Measurements from ENCODE around the gene RAB3D. TPM values are rescaled to one million over a fixed set of nuclear protein-coding genes. Genes with fewer than 3 reads are reported as not detected.

The RAB3D gene
- total and polyA plus RNA-seq, 10 of the 15 experiments (the other 5 are each of a cell fraction or from before 2014, with no cell fraction given), result 1.1 to 15.7 (median 6.2) TPM

- Histone ChIP-seq H3K4me2 (ENCODE audit: control insufficient read depth, insufficient read depth) (no peak overlapping the region), H3K9ac (ENCODE audit: control insufficient read depth, insufficient read depth, low read length) (no peak overlapping the region), H3K4me3 (no peak overlapping the region), H3K9me3 (replicated peaks; ENCODE audit: control insufficient read depth, insufficient read depth, low read length) (no peaks in the 10 kb centered on the region), H3K36me3 (ENCODE audit: control insufficient read depth in 2 of 2, insufficient read depth in 2 of 2, low read length in 1 of 2) (no peaks in the 10 kb centered on the region), H3K79me2 (ENCODE audit: control insufficient read depth, insufficient read depth, low read length) (no peaks in the 10 kb centered on the region), H4K20me1 (ENCODE audit: control insufficient read depth, insufficient read depth) (no peaks in the 10 kb centered on the region), H2AFZ (ENCODE audit: control insufficient read depth, low read depth, low read length) (no peak overlapping the region), H3K4me1 (ENCODE audit: control insufficient read depth, insufficient read depth, low read length) (no peaks in the 10 kb centered on the region), H3K27ac (ENCODE audit: control insufficient read depth, insufficient read depth) (no peak overlapping the region), H3K27me3 (replicated peaks in 1 of 2; ENCODE audit: control insufficient read depth in 2 of 2, insufficient read depth in 2 of 2, low read length in 1 of 2) (no peaks in the 10 kb centered on the region)
- RAD21 ChIA-PET (ENCODE audit: unreplicated experiment), result no interaction called here
- CTCF ChIA-PET, result interaction anchor here (0.6 to 4.1 kb wide), 4 partner anchors 10 to 433 kb away, joined by 3 to 29 read pairs (median 4); partner anchors contain the start of gene EPOR
- DNase-seq (ENCODE audit: low read depth, low spot score) (no peak), ATAC-seq (no peak), FAIRE-seq (no peak)
- SMC1A ChIA-PET (ENCODE audit: uncharacterized antibody, unreplicated experiment), result interaction anchor here (0.6 kb wide), 1 partner anchor 148 kb away, joined by 3 read pairs; no protein-coding TSS in a partner anchor
- intact Hi-C loops (cut with micrococcal nuclease; ENCODE audit: unreplicated experiment) (no loop called here), in situ Hi-C loops (cut with MboI) (no loop called here)
- WGBS (ENCODE audit: insufficient coverage, insufficient replicate concordance, low lambda C conversion rate, missing lambda C conversion rate), result 53% methylated on average over 2 of the region's 2 CpGs
- POLR2A ChIA-PET, result no interaction called here
- no TSS peak for BruUV-seq (replicated peaks)
- TF ChIP-seq, protein P1, sequence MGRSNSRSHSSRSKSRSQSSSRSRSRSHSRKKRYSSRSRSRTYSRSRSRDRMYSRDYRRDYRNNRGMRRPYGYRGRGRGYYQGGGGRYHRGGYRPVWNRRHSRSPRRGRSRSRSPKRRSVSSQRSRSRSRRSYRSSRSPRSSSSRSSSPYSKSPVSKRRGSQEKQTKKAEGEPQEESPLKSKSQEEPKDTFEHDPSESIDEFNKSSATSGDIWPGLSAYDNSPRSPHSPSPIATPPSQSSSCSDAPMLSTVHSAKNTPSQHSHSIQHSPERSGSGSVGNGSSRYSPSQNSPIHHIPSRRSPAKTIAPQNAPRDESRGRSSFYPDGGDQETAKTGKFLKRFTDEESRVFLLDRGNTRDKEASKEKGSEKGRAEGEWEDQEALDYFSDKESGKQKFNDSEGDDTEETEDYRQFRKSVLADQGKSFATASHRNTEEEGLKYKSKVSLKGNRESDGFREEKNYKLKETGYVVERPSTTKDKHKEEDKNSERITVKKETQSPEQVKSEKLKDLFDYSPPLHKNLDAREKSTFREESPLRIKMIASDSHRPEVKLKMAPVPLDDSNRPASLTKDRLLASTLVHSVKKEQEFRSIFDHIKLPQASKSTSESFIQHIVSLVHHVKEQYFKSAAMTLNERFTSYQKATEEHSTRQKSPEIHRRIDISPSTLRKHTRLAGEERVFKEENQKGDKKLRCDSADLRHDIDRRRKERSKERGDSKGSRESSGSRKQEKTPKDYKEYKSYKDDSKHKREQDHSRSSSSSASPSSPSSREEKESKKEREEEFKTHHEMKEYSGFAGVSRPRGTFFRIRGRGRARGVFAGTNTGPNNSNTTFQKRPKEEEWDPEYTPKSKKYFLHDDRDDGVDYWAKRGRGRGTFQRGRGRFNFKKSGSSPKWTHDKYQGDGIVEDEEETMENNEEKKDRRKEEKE (IDR thresholded peaks at IDR 0.05), result no peak
- TF ChIP-seq ZNF622 (IDR thresholded peaks at IDR 0.05) (no peak), ZNF24 (IDR thresholded peaks at IDR 0.05) (no peak), KAT2A (conservative IDR thresholded peaks at IDR 0.05; ENCODE audit: control insufficient read depth, low read depth, low read length) (no peak), ZBED1 (IDR thresholded peaks at IDR 0.05; ENCODE audit: borderline replicate concordance) (no peak), ASH2L (IDR thresholded peaks at IDR 0.05; ENCODE audit: borderline replicate concordance, low read depth) (no peak), PAX8 (IDR thresholded peaks at IDR 0.05) (no peak), KLF5 (IDR thresholded peaks at IDR 0.05; ENCODE audit: partially characterized antibody) (no peak), IRF4 (IDR thresholded peaks at IDR 0.05; ENCODE audit: low read depth, low read length) (no peak), FOS (IDR thresholded peaks at IDR 0.05; ENCODE audit: borderline replicate concordance, extremely low read depth, insufficient read length) (no peak), RAD51 (IDR thresholded peaks at IDR 0.05) (no peak), PKNOX1 (IDR thresholded peaks at IDR 0.05) (no peak), NBN (IDR thresholded peaks at IDR 0.05) (no peak), TCF7 (IDR thresholded peaks at IDR 0.05; ENCODE audit: borderline replicate concordance) (no peak), BMI1 (IDR thresholded peaks at IDR 0.05; ENCODE audit: borderline replicate concordance) (no peak), USF2 (IDR thresholded peaks at IDR 0.05; ENCODE audit: borderline replicate concordance, low read depth, low read length) (no peak), RBBP5 (conservative IDR thresholded peaks at IDR 0.05) (no peak)
These were observed 28.1 kb upstream of the RAB3D start for GRCh38 chr19:11367528-11367927.

All from GM12878 (cell line).